HepG2 (cell line): ENCODE measurements around the gene CAMKK1. TPM values are rescaled to one million over a fixed set of nuclear protein-coding genes. Genes with fewer than 3 reads are reported as not detected.

Experiments used
- ATAC-seq: fragments of 200-7000 bp; cut with Tn5 transposase; 3 replicates; pipeline ENCODE4 v1.9.1; 2020; ENCODE audit warnings: mild to moderate bottlenecking, moderate library complexity
- BruUV-seq: library from RNA; stranded (reverse); fragments of 400-500 nt; replicated peaks from 2 replicates; lab custom pipeline; 2021; lab: Mats Ljungman, UMichigan
- CTCF ChIA-PET: fragments of 300-600 bp; formaldehyde crosslinking; extraction: SDS; loops from one replicate; lab custom pipeline; 2021; ENCODE audit warnings: low total read pairs, inconsistent platforms, low intra/inter-chr PET ratio; lab: Yijun Ruan, JAX
- POLR2A ChIA-PET: fragments of 350-600 bp; sonication (Branson Sonifier 250); formaldehyde crosslinking; loops from one replicate; lab custom pipeline; 2020; ENCODE audit warnings: antibody characterized with exemption, inconsistent platforms; lab: Yijun Ruan, JAX
- DNase-seq: peaks from one replicate; pipeline ENCODE4 v3.0.0-alpha.2; 2015; ENCODE audit warnings: low spot score
- FAIRE-seq: peaks from 3 replicates; lab custom pipeline; 2011; peaks lifted over from hg19 to GRCh38; lab: Jason Lieb, UNC
- H2AFZ ChIP-seq: one replicate; pipeline ENCODE4 v1.6.1; 2011; ENCODE audit warnings: low read length, inconsistent platforms
- H3K27ac ChIP-seq: fragments of 300-600 bp; 3 replicates; pipeline ENCODE4 v1.8.0; 2011; ENCODE audit warnings: mixed run types, mild to moderate bottlenecking, mixed read lengths, low read length, inconsistent platforms; ENCODE audit not compliant: insufficient read depth; ENCODE audit errors: extremely low read length
- H3K27me3 ChIP-seq, 2 experiments: fragments of 200-600 bp in 1 of 2; 2 replicates in 1 of 2; 3 replicates in 1 of 2; pipeline versions ENCODE4 v1.6.0 to v1.8.0; 2011; ENCODE audit warnings: low read length in 2 of 2, mild to moderate bottlenecking in 2 of 2, moderate library complexity in 2 of 2, inconsistent platforms in 1 of 2; ENCODE audit not compliant: insufficient read depth in 2 of 2, control insufficient read depth in 1 of 2
- H3K36me3 ChIP-seq, 2 experiments: fragments of 200-600 bp in 1 of 2; replicated peaks in 1 of 2; 2 replicates in 1 of 2; 3 replicates in 1 of 2; pipeline versions ENCODE4 v1.5.1 to v1.8.0; 2011; ENCODE audit warnings: low read length in 2 of 2, inconsistent platforms in 1 of 2; ENCODE audit not compliant: insufficient read depth in 2 of 2, control insufficient read depth in 1 of 2
- H3K4me1 ChIP-seq: 2 replicates; pipeline ENCODE4 v1.5.1; 2012; ENCODE audit warnings: low read length, inconsistent platforms; ENCODE audit not compliant: insufficient read depth
- H3K4me2 ChIP-seq: 2 replicates; pipeline ENCODE4 v1.6.0; 2011; ENCODE audit warnings: low read depth, low read length, inconsistent platforms
- H3K4me3 ChIP-seq, 3 experiments: fragments of 200-600 bp in 1 of 3; sonication (generic), shearing (Covaris generic) in 1 of 3; replicated peaks in 1 of 3; 2 replicates each; pipeline ENCODE4 v1.5.1; 2011 to 2016; ENCODE audit warnings: low read length in 3 of 3, inconsistent platforms in 2 of 3, low read depth in 2 of 3, mild to moderate bottlenecking in 2 of 3, control low read depth in 1 of 3, mixed read lengths in 1 of 3; ENCODE audit not compliant: insufficient read depth in 1 of 3
- H3K79me2 ChIP-seq: one replicate; pipeline ENCODE4 v1.6.1; 2011; ENCODE audit warnings: low read length, inconsistent platforms; ENCODE audit not compliant: insufficient read depth
- H3K9ac ChIP-seq: 2 replicates; pipeline ENCODE4 v1.6.0; 2011; ENCODE audit warnings: mild to moderate bottlenecking, low read depth, low read length, inconsistent platforms; ENCODE audit not compliant: insufficient read depth
- H3K9me3 ChIP-seq: 2 replicates; pipeline ENCODE4 v1.5.1; 2012; ENCODE audit warnings: mild to moderate bottlenecking, low read length
- H4K20me1 ChIP-seq: 2 replicates; pipeline ENCODE4 v1.6.0; 2011; ENCODE audit warnings: inconsistent platforms, mild to moderate bottlenecking, low read length, moderate library complexity; ENCODE audit not compliant: insufficient read depth
- ATRX ChIP-seq: sonication (generic); formaldehyde crosslinking; IDR thresholded peaks from 2 replicates; pipeline ENCODE4 v1.4.0; 2020; ENCODE audit warnings: missing genetic modification reagents, borderline replicate concordance
- GATAD1 ChIP-seq: IDR thresholded peaks from 2 replicates; pipeline ENCODE4 v1.6.1; 2016; ENCODE audit warnings: missing genetic modification reagents, missing compliant biosample characterization
- GMEB2 ChIP-seq: IDR thresholded peaks from 2 replicates; pipeline ENCODE4 v1.6.1; 2016; ENCODE audit warnings: missing biosample characterization, missing genetic modification reagents, low read depth
- HNRNPH1 ChIP-seq: fragments of 200-400 bp; formaldehyde crosslinking; optimal IDR thresholded peaks from 2 replicates; pipeline ENCODE3; 2017; ENCODE audit warnings: mild to moderate bottlenecking, low read depth, low read length
- ISL2 ChIP-seq: sonication (generic); formaldehyde crosslinking; IDR thresholded peaks from 2 replicates; pipeline ENCODE4 v1.5.0; 2020; ENCODE audit warnings: missing genetic modification reagents
- NFYB ChIP-seq: sonication (generic); formaldehyde crosslinking; IDR thresholded peaks from 2 replicates; pipeline ENCODE4 v1.4.0; 2020; ENCODE audit warnings: missing genetic modification reagents
- SMYD3 ChIP-seq: sonication (generic); formaldehyde crosslinking; IDR thresholded peaks from 2 replicates; pipeline ENCODE4 v1.8.1; 2023; ENCODE audit warnings: mild to moderate bottlenecking, missing genetic modification reagents
- TEAD2 ChIP-seq: sonication (generic); formaldehyde crosslinking; IDR thresholded peaks from 2 replicates; pipeline ENCODE4 v1.9.0; 2021; ENCODE audit warnings: missing genetic modification reagents
- ZNF512B ChIP-seq: sonication (generic); formaldehyde crosslinking; IDR thresholded peaks from 2 replicates; pipeline ENCODE4 v1.5.1; 2020; ENCODE audit warnings: missing genetic modification reagents, mild to moderate bottlenecking, borderline replicate concordance
- WGBS: methylation state at CpG from one replicate; pipeline ENCODE4 v1.1.6; 2017; ENCODE audit warnings: low lambda C conversion rate; 5-methylcytosine and 5-hydroxymethylcytosine counted together
- in situ Hi-C: cut with HindIII; loops from 2 replicates; pipeline ENCODE4 v1.10.0; 2017; ENCODE audit warnings: low pct_unique_long_range_greater_than_20kb; ENCODE audit not compliant: extremely low pct_ligation_motif_present
- intact Hi-C: fragments of 100-400 bp; cut with micrococcal nuclease; formaldehyde crosslinking; loops from one replicate; pipeline ENCODE4 v1.10.0; 2022; ENCODE audit not compliant: unreplicated experiment
- polyA plus RNA-seq, 8 experiments: library from polyadenylated mRNA; depleted of rRNA in 3 of 8; stranded (reverse) in 7 of 8; unstranded in 1 of 8; fragments of >200 nt; fragmentation: Illumina TruSeq in 4 of 8; extraction: Trizol in 4 of 8; gene quantifications; 2 replicates each; pipeline versions ENCODE4 v1.2.1 to v1.2.3, GENCODE V29; 2011 to 2016; ENCODE audit warnings: low read depth in 4 of 8, missing spikeins in 1 of 8, mixed read lengths in 1 of 8; ENCODE audit not compliant: insufficient read depth in 1 of 8
- total RNA-seq, 5 experiments: library from RNA; depleted of rRNA; stranded (reverse); fragments of >200 nt; fragmentation: Illumina TruSeq; extraction: Trizol; gene quantifications; 2 replicates each; pipeline ENCODE4 v1.2.3, GENCODE V29; 2016; ENCODE audit warnings: low read depth in 1 of 5

The CAMKK1 gene
- total and polyA plus RNA-seq, 2 of the 13 experiments (the other 11 are each of a cell fraction or from before 2014, with no cell fraction given), result 1.5 to 1.6 TPM

GRCh38 chr17:3815122-3815521, 77.7 kb downstream of the CAMKK1 start:
- Histone ChIP-seq H2AFZ (no peak overlapping the region), H3K9ac (no peak overlapping the region), H3K4me2 (no peak overlapping the region), H3K36me3 (peaks cover 19 to 64% of the 10 kb centered on the region in 2 experiments; a peak in 4 of 5 replicates), H3K4me1 (peaks cover 10% of the 10 kb centered on the region; the same call in 1 of the 2 replicates), H4K20me1 (no peaks in the 10 kb centered on the region), H3K27ac (no peak overlapping the region), H3K9me3 (no peaks in the 10 kb centered on the region), H3K79me2 (no peaks in the 10 kb centered on the region), H3K27me3 (no peaks in the 10 kb centered on the region), H3K4me3 (no peak overlapping the region)
- no peak for TF ChIP-seq NFYB (CRISPR knock-in tag)
- TF ChIP-seq SMYD3 (CRISPR knock-in tag), result no peak
- TF ChIP-seq ISL2 (CRISPR knock-in tag), result no peak
- TF ChIP-seq ZNF512B (CRISPR knock-in tag), result no peak
- no peak for TF ChIP-seq TEAD2 (CRISPR knock-in tag)
- TF ChIP-seq HNRNPH1, result no peak
- no peak for TF ChIP-seq GATAD1 (CRISPR knock-in tag)
- no peak for TF ChIP-seq GMEB2
- TF ChIP-seq ATRX (CRISPR knock-in tag), result no peak
- WGBS, result 95% methylated on average over 6 of the region's 6 CpGs
- CTCF ChIA-PET, result interaction anchor here (1.5 kb wide), 1 partner anchor 77 kb away, joined by 6 read pairs; no protein-coding TSS in a partner anchor
- ATAC-seq (no peak), FAIRE-seq (no peak), DNase-seq (no peak)
- in situ Hi-C loops (no loop called here), intact Hi-C loops (no loop called here)
- POLR2A ChIA-PET, result no interaction called here
- no TSS peak for BruUV-seq
